ENCODE data around the gene UBE2Q1. TPM values are rescaled to one million over a fixed set of nuclear protein-coding genes. Genes with fewer than 3 reads are reported as not detected.

UBE2Q1 gene
- polyA plus RNA-seq, 4 donors, result 89.8 to 130 (median 112) TPM

DNA sequence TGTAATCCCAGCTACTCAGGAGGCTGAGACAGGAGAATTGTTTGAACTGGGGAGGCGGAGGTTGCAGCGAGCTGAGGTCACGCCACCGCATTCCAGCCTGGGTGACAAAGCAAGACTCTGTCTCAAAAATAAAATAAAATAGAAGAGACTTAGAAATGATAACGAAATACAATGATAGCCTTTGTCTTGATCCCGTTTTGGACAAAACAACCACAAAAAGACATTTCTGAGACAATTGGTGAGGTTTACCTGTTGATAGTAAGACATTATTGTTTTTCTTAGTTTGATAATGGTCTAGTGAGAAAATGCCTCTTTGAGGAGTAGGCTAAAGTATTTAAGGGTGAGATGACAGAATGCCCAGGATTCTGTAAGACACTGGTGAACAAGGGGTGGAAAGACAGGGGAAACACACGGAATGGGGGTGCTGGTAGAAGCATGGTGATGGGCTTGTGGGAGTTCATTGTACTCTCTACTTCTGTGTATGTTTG lies 44.4 kb downstream of the UBE2Q1 start:
- DNase-seq (ENCODE audit: low read depth in 4 of 4, low spot score in 3 of 4), result no peak

DNA sequence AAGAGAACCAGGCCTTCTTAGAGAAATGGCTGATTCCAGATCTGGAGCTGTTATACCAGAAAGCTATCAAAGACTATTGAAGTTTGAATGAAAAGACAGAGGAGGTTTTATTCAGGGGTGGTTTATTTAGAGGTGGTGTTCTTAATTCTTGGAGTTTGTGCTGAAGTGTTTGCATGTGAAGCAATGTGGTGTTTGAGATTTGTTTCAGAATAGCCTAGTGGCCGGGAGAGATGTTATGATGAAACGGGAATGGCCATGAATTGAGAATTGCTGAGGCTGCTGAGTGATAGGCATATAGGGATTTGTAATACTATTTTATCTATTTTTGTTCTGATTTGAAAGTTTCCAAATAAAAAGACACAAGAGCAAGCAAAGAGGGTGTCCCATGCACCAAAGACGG lies 45.7 kb downstream of the UBE2Q1 start:
- no peak for DNase-seq (ENCODE audit: low read depth in 4 of 4, low spot score in 3 of 4)

DNA sequence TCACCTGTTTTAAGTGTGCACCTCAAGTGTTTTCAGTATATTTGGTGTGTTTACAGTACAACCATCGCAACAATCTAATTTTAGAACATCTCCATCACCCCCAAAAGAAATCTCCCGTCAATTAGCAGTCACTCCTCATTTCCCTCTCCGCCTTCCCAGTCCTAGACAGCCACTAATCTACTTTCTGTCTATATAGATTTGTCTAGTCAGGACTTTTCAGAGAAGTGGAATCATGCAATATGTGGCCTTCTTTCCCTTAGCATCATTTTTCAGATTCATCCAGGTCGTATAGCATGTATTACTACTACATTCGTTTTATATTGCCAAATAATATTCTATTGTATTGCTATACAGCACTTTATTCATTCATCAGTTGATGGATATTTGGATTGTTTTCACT lies 54.6 kb downstream of the UBE2Q1 start:
- DNase-seq (ENCODE audit: low read depth in 4 of 4, low spot score in 3 of 4), result no peak

DNA sequence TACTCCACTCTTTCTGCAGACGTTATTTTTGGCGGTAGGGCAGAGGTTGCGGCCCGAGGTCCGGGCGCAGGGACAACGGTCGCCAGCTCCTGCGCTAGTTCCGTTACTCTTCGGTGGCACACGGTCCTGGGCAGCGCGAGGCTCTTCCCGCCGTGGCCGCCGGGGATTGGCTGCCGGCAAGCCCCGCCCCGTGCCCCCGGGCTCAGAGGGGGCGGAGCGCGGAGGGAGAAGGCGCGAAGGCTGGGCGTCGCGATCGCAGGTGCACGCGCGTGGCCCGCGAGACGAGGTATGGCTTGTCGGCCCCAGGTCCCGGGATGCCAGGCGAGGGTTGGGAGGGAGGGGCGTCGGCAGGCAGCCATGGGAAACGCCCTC lies 55.7 kb downstream of the UBE2Q1 start:
- DNase-seq (ENCODE audit: low read depth in 4 of 4, low spot score in 3 of 4), result no peak

DNA sequence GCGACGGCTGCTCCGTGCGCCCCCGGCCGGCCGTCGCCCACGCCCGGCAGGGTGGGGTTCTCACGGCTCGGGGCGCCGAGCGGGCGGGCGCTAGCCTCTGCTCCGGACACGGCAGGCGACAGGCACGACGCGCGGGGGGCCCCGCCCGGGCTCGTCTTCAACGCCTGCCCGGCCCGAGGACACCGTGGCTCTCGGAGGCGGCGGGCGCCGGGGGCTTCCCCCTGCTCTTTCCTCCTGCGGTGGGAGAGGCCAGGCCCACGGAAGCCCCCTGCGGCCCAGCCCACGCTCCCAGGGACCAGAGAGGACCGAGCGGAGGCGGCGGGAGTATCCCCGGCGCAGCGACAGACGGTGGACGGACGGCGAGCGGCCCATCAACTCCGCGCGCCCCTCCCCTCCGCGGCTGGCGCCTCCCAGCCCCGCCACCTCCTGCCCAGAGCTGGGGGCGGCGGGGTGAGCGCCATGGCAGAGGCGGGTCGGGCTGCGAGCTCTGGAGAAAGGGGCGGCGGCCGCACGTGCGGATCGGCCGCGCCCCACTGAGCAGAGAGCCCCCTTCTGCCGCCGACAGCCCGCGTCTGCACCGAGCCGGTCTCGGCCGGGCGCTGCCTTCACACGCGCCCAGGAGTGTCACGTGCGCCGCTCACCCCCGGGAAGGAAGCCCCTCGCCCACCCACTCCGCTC lies 56.3 kb downstream of the UBE2Q1 start, which contains the start of the genes SHE and TDRD10:
SHE (minus strand) TSS at position 347 of the 678 bp plus-strand sequence. CDS start 386 bp downstream, outside the sequence.
TDRD10 (plus strand) TSS at position 154 of the 678 bp plus-strand sequence. CDS start 4,685 bp downstream, outside the sequence.
- DNase-seq (ENCODE audit: low read depth in 4 of 4, low spot score in 3 of 4), result no peak

DNA sequence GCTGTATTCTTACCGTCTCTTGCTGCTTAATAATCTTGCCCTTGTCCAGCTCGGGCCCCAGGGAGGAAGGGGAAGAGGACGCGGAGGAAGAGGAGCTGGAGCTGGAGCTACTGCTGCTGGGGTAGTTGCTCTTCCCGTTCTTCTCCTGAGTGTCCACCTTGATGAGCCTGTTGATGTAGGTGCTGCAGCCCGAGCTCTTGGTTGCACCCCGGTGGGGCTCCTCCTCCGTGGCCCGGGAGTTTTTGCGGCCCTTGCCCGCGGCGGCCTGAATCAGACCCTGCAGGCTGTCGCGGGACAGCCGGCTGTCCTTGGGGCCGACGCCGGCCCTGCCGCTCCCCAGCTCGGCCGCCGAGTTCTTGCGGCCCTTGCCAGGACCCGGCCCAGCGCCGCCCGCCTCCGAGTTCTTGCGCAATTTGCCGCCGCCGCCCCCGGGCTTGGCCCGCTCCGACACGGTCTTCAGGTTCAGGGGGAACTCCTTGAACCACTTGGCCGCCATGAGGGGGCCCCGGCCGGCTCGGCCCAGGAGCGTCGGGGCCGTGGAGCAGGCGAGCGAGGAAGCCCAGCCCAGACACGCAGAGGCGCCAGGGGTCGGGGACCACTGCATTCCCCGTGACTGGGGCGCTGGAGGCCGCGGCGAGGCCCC lies 56.9 kb downstream of the UBE2Q1 start:
- DNase-seq (ENCODE audit: low read depth in 4 of 4, low spot score in 3 of 4), result no peak

DNA sequence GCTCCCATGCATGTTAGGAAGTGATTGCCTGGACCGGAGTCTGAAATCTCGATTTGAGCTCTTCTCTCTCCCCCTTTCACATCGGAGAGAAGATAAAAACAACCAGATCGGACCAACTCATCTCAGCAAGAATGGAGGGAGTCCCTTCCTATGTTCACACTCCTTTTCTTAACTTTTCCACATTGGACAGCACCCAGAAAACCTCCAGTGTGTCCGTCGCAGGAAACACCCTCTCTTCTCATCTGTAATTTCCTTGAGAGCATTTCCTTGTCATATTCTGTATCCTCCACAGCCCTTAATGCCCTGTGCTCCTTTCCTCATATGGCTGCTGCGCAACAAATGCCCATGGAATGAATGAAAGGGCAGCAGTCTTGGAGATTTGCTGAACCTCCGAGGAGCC lies 57.9 kb downstream of the UBE2Q1 start:
- DNase-seq (ENCODE audit: low read depth in 4 of 4, low spot score in 3 of 4), result no peak

DNA sequence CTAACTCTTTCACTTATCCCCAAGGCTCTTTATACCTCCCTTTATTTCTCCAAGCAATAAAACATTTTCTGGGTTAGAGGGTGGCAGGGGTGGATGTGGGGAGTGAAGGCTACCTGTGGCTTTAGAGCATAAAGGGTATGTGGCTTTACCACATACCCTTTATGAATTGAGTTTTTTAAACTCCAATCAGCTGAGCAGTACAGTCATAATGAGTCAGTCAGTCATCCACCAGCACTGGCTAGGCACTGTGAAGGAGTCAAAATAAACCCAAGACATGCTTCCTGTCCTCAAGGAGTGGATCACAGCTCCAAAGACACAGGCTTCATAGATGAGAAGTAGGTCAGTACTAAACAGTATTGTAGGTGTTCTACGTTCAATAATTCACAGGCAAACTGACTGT lies 59.0 kb downstream of the UBE2Q1 start:
- DNase-seq (ENCODE audit: low read depth in 4 of 4, low spot score in 3 of 4), result no peak

Other genes with a start within 250 kb of the UBE2Q1 start
- gene AQP10, start 237.6 kb downstream of the UBE2Q1 start, polyA plus RNA-seq (ENCODE audit: insufficient read length in 4 of 4), result under 1 TPM in 2 of 4 donors, not detected in 2; 0.09 to 0.41 TPM
- gene ATP8B2, start 233.1 kb downstream of the UBE2Q1 start, polyA plus RNA-seq (ENCODE audit: insufficient read length in 4 of 4), result 10 to 100 TPM; 24.4 to 45.4 (median 28.3) TPM
- 1 to 10 TPM; 4.6 to 6.6 (median 5.4) TPM for gene IL6R, start 153.3 kb downstream of the UBE2Q1 start, polyA plus RNA-seq (ENCODE audit: insufficient read length in 4 of 4)
- gene TDRD10, start 56.4 kb downstream of the UBE2Q1 start, polyA plus RNA-seq (ENCODE audit: insufficient read length in 4 of 4), result 1 to 10 TPM in 3 of 4 donors, under 1 TPM in 1; 0.67 to 2.6 (median 1.8) TPM
- 10 to 100 TPM in 2 of 4 donors, 1 to 10 TPM in 2; 8.5 to 11.3 (median 10.6) TPM for gene SHE, start 56.2 kb downstream of the UBE2Q1 start, polyA plus RNA-seq (ENCODE audit: insufficient read length in 4 of 4)
- under 1 TPM; 0.35 to 0.50 (median 0.39) TPM for gene CHRNB2, start 9.1 kb upstream of the UBE2Q1 start, polyA plus RNA-seq (ENCODE audit: insufficient read length in 4 of 4)
- gene ADAR, start 49.5 kb upstream of the UBE2Q1 start, polyA plus RNA-seq (ENCODE audit: insufficient read length in 4 of 4), result 100 to 1,000 TPM; 131 to 146 (median 142) TPM

Measured in left renal pelvis (tissue), 4 donors.